GM18508 (cell line): Measurements from ENCODE around the gene BEX4.
"Not testable (repeated sequence)": the region's sequence is repeated elsewhere in the genome, so short reads cannot be mapped to it uniquely, and the experiment has no call there.

Experiments
- ATAC-seq: cut with Tn5 transposase; IDR thresholded peaks from one replicate; pipeline ENCODE4 v1.9.1; 2021; ENCODE audit warnings: moderate number of reproducible peaks; ENCODE audit not compliant: insufficient read depth, unreplicated experiment

BEX4 gene

GRCh38 chrX:103214870-103215424 lies at the start of gene BEX4:
Gene BEX4, plus strand, starts transcription at chrX:103215108. Its CDS starts 1,046 bp downstream, at chrX:103216154.
- peak; percentile 69 for ATAC-seq

GRCh38 chrX:103170216-103170615 lies 44.7 kb upstream of the BEX4 start:
- no peak for ATAC-seq

- ATAC-seq = no peak
Observed at GRCh38 chrX:103171353-103171752, 43.6 kb upstream of the BEX4 start.

- ATAC-seq = not testable (repeated sequence)
Observed at GRCh38 chrX:103175256-103175655, 39.7 kb upstream of the BEX4 start.

GRCh38 chrX:103175944-103176753 lies 38.8 kb upstream of the BEX4 start:
- ATAC-seq = peak; percentile 55

GRCh38 chrX:103177556-103177955 lies 37.4 kb upstream of the BEX4 start:
- no peak for ATAC-seq

- ATAC-seq = no peak
Observed at GRCh38 chrX:103183912-103184311, 31.0 kb upstream of the BEX4 start.

GRCh38 chrX:103187953-103188475 lies 26.9 kb upstream of the BEX4 start:
- no peak for ATAC-seq

GRCh38 chrX:103197721-103198306 lies 17.1 kb upstream of the BEX4 start:
- no peak for ATAC-seq

GRCh38 chrX:103198668-103199067 lies 16.2 kb upstream of the BEX4 start:
- ATAC-seq = not testable (repeated sequence)

- ATAC-seq = no peak
Observed at GRCh38 chrX:103201041-103201440, 13.9 kb upstream of the BEX4 start.

GRCh38 chrX:103210056-103210455 lies 4.9 kb upstream of the BEX4 start:
- no peak for ATAC-seq

- no peak for ATAC-seq
Observed at GRCh38 chrX:103211012-103211715, 3.7 kb upstream of the BEX4 start.

GRCh38 chrX:103212749-103213457 lies 2.0 kb upstream of the BEX4 start:
- no peak for ATAC-seq

GRCh38 chrX:103215425-103215991 lies 600 bp downstream of the BEX4 start:
- ATAC-seq = no peak

- no peak for ATAC-seq
Observed at GRCh38 chrX:103220511-103221323, 5.8 kb downstream of the BEX4 start.

GRCh38 chrX:103225918-103226317 lies 11.0 kb downstream of the BEX4 start:
- not testable (repeated sequence) for ATAC-seq

GRCh38 chrX:103233263-103233662 lies 18.4 kb downstream of the BEX4 start:
- ATAC-seq = no peak

- ATAC-seq = no peak
Observed at GRCh38 chrX:103234869-103235268, 20.0 kb downstream of the BEX4 start.
